Adrenal gland (tissue), 5 donors: Measurements from ENCODE around the gene PPP1R14D.

Experiments
- POLR2A ChIP-seq, 2 donors: fragments of 450-650 bp; IDR thresholded peaks; one replicate each; pipeline ENCODE4 v1.6.1; 2017; ENCODE audit warnings: antibody characterized with exemption in 2 of 2, mild to moderate bottlenecking in 2 of 2, moderate library complexity in 1 of 2
- TF ChIP-seq, protein P1 (sequence below), 6 experiments: fragments of 450-650 bp in 4 of 6; fragments of 200-600 bp in 2 of 6; sonication (generic) in 1 of 6; IDR thresholded peaks; 1 replicate in 5 of 6; 2 replicates in 1 of 6; pipeline versions ENCODE4 v1.5.1 to v1.8.0; 2016 to 2021; ENCODE audit warnings: antibody characterized with exemption in 6 of 6, mild to moderate bottlenecking in 2 of 6, moderate library complexity in 1 of 6
- donor health status: DM: no; HTN: no; CAD: no.

- TF ChIP-seq, protein P1, sequence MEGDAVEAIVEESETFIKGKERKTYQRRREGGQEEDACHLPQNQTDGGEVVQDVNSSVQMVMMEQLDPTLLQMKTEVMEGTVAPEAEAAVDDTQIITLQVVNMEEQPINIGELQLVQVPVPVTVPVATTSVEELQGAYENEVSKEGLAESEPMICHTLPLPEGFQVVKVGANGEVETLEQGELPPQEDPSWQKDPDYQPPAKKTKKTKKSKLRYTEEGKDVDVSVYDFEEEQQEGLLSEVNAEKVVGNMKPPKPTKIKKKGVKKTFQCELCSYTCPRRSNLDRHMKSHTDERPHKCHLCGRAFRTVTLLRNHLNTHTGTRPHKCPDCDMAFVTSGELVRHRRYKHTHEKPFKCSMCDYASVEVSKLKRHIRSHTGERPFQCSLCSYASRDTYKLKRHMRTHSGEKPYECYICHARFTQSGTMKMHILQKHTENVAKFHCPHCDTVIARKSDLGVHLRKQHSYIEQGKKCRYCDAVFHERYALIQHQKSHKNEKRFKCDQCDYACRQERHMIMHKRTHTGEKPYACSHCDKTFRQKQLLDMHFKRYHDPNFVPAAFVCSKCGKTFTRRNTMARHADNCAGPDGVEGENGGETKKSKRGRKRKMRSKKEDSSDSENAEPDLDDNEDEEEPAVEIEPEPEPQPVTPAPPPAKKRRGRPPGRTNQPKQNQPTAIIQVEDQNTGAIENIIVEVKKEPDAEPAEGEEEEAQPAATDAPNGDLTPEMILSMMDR (IDR thresholded peaks at IDR 0.05): no peak
- TF ChIP-seq POLR2A (IDR thresholded peaks at IDR 0.05): no peak
Observed at GRCh38 chr15:40787991-40788390, 40.5 kb downstream of the PPP1R14D start.
